Testis (tissue), 2 donors: ENCODE results near the gene ANKRD17.

ENCODE experiments used
- POLR2A ChIP-seq: fragments of 450-650 bp; IDR thresholded peaks from one replicate; pipeline ENCODE4 v1.6.1; 2017; ENCODE audit warnings: antibody characterized with exemption, mild to moderate bottlenecking, moderate library complexity
- TF ChIP-seq, protein P1 (sequence below), 3 experiments: fragments of 450-650 bp in 2 of 3; fragments of 200-600 bp in 1 of 3; sonication (generic) in 1 of 3; IDR thresholded peaks; one replicate each; pipeline ENCODE4 v1.5.1; 2016 to 2019; ENCODE audit warnings: antibody characterized with exemption in 3 of 3, mild to moderate bottlenecking in 2 of 3, moderate library complexity in 1 of 3

DNA sequence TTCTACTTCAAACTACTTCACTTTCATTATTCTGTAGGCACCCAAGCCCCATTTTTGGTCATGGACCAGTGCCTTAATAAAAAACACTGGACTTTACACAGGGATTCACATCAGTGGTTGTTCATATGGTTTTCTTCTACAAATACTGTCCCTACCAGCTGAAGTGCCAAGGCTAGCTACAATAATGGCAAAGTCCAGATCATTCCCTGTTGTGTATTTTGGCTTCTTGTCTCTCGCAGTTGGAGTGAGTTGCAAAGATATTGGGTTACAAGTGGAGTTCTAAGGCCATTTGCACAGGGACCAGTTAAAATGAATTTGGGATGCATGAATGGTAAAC, 16.7 kb upstream of the ANKRD17 start:
- TF ChIP-seq POLR2A, result no peak
- TF ChIP-seq, protein P1, sequence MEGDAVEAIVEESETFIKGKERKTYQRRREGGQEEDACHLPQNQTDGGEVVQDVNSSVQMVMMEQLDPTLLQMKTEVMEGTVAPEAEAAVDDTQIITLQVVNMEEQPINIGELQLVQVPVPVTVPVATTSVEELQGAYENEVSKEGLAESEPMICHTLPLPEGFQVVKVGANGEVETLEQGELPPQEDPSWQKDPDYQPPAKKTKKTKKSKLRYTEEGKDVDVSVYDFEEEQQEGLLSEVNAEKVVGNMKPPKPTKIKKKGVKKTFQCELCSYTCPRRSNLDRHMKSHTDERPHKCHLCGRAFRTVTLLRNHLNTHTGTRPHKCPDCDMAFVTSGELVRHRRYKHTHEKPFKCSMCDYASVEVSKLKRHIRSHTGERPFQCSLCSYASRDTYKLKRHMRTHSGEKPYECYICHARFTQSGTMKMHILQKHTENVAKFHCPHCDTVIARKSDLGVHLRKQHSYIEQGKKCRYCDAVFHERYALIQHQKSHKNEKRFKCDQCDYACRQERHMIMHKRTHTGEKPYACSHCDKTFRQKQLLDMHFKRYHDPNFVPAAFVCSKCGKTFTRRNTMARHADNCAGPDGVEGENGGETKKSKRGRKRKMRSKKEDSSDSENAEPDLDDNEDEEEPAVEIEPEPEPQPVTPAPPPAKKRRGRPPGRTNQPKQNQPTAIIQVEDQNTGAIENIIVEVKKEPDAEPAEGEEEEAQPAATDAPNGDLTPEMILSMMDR (IDR thresholded peaks at IDR 0.05), result no peak
